NCI-H2081 (cell line): ENCODE data around the gene MUC3A.

Experiments used
- DNase-seq, 2 experiments: peaks; one replicate each; lab custom pipeline; 2025; lab: John Stamatoyannopoulos, UW

The MUC3A gene

DNA sequence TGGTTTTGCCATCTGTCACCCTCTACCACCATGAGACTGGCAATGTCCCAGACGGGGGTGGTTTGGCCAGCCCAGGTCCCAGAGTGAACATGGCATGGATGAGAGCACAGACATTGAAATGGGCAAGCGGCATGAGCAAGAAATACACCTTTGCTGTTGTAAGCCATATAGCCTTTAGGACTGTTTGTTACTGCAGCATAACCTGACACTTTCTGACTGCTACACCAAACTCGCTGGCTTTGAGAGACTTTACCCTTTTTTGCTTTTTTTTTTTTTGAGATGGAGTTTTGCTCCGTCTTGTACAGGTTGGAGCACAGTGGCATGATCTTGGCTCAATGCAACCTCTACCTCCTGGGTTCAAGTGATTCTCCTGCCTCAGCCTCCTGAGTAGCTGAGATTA lies 5.2 kb upstream of the MUC3A start:
- no peak for DNase-seq

DNA sequence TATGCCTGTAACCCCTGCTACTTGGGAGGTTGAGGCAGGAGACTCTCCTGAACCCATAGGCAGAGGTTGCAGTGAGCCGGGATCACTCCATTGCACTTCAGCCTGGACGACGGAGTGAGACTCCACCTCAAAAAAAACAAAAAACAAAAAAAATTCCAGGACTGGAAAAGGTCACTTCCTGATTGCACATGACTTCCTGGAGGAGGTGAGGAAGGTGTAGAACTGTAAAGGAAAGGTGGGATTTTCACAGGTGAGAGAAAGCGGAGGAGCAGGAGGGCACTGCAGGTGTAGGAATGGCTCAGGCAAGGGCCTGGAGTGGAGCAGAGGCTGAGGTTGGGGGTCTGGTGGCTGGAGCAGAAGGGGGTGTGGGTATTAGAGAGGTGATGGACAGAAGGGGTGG lies 3.2 kb upstream of the MUC3A start:
- DNase-seq: no peak

DNA sequence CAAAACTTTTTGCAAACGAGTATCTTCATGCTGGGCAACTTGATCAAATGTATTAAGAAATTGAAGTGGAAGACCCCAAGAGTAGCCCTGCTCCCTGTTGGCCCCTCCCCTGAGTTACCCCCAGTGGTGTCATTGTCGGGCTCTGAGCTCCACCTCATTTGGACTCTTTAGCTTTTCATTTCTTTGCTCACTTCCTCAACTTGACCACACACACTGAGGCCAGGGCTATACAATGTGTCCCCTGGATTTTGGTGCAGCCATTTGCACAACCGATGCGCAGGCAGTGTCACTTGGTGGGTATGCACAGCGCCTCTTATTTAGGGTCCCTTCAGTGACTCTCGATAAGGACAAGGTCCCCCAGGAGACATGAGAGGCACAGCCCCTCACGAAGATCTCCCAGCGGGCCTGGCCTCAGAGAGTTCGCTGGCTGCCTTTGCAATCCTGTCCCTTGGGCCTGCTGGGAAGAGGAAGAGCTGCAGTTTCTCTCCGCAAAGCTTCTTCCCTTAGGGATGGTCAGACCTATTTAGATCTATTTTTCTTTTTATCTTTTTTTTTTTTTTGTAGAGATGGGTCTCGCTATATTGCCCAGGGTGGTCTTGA lies 2.5 kb upstream of the MUC3A start:
- no peak for DNase-seq

DNA sequence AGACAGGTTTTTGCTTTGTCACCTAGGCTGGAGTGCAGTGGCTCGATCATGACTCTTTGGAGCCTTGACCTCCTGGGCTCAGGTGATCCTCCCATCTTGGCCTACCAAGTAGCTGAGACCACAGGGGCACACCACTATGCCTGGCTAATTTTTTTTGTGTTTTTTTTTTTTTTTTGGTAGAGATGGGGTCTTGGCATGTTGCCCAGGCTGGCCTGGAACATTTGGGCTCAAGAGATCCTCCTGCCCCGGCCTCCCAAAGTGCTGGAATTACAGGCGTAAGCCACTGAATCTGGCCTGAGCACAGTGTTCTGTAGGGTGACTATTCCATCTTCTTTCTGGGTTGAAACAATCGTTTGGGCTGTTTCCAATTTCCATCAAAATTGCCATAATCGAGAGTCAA lies 1.5 kb upstream of the MUC3A start:
- no peak for DNase-seq

DNA sequence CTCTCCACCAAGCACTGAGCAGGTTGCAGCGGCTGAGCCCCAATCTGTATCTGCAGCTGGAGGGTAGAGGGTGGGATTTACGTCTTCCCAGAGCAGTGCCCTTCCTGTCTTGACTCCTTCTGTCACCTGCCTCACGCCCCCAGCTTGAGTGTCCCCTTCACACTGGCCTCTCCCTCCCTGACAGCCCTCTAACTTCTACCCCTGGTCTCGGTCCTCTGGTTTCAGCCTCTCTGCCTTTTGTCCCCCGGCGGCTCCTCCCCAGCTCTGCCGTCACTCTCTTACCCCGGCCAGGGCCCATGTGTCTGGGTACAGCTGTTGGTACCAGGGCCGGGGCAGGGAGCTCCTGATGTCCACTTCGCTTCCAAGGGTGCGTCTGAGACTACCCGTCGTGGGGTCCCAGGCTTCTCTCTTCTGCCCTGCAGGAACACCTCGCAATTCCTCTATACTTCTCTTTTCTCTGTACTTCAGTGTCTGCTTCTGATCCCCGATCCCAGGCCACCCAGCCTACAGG lies 654 bp downstream of the MUC3A start:
- no peak for DNase-seq

DNA sequence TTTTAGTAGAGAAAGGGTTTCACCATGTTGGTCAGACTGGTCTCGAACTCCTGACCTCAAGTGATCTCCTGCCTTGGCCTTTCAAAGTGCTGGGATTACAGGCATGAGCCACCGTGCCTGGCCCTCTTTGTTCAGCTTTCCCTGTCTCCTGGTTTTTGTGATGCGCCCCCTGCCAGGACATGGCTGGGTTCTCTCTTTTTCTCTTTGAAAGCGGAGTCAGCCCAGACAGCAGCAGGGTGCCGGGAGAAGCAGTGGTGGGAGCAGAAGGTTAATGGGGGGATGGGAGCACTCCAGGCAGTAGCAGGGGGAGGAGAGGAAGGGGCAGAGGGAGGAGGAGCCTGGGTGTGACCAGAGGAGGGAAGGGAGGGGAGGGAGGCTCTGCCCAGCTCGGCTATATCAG lies 1.8 kb downstream of the MUC3A start:
- DNase-seq: no peak

DNA sequence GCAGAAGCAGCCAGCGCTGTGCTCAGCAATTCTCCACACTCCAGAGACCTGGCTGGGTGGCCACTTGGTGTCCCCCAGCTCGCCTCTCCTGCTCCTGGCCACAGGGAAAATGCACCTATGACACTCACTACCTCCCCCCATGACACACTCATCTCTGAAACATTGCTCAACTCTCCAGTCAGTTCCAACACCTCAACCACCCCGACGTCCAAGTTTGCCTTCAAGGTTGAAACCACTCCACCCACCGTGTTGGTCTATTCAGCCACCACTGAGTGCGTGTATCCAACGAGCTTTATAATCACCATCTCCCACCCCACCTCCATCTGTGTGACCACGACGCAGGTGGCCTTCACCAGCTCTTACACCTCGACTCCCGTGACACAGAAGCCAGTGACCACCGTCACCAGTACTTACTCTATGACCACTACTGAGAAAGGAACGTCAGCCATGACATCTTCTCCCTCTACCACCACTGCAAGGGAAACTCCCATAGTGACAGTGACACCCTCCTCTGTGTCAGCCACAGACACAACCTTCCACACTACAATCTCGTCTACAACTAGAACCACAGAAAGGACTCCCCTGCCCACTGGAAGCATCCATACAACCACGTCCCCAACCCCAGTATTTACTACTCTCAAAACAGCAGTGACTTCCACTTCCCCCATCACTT lies 2.7 kb downstream of the MUC3A start:
- DNase-seq: no peak

DNA sequence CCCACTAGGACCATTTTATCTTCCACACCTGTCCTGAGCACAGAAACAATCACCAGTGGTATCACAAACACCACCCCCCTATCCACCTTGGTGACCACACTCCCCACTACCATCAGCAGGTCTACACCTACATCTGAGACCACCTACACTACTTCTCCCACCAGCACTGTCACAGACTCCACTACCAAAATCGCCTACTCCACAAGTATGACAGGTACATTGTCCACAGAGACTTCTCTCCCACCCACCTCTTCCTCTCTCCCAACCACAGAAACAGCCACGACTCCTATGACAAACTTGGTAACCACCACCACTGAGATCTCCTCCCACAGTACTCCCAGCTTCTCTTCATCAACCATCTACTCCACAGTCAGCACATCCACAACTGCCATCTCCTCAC lies 3.3 kb downstream of the MUC3A start:
- DNase-seq: no peak

DNA sequence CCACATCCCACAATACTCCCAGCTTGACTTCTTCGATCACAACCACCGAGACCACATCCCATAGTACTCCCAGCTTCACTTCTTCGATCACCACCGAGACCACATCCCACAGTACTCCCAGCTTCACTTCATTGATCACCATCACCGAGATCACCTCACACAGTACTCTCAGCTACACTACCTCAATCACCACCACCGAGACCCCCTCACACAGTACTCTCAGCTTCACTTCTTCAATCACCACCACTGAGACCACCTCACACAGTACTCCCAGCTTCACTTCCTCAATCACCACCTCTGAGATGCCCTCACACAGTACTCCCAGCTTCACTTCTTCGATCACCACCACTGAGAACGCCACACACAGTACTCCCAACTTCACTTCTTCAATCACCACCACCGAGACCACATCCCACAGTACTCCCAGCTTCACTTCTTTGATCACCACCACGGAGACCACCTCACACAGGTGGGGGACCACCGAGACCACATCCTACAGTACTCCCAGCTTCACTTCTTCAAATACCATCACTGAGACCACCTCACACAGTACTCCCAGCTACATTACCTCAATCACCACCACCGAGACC lies 8.6 kb downstream of the MUC3A start:
- no peak for DNase-seq

DNA sequence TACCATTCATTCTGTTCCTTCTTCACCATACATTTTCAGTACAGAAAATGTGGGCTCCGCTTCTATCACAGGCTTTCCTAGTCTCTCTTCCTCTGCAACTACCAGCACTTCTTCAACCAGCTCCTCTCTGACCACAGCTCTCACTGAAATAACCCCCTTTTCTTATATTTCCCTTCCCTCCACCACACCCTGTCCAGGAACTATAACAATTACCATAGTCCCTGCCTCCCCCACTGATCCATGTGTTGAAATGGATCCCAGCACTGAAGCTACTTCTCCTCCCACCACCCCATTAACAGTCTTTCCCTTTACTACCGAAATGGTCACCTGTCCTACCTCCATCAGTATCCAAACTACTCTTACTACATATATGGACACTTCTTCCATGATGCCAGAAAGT lies 10.6 kb downstream of the MUC3A start:
- no peak for DNase-seq

DNA sequence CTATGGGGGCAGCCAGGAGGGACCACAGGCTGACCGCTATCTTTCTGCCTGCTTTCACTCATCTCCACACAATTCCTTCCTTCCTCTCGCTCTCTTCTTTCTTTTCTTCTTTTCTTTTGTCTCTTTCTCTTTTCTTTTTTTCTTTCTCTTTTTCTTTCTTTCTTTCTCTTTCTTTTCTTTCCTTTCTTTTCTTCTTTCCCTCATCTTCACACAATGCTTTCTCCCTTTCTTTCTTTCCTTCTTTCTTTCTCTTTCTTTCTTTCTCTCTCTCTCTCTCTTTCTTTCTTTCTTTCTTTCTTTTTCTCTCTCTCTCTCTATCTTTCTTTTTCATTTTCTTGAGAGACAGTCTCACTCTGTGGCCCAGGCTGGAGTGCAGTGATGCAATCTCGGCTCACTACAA lies 13.2 kb downstream of the MUC3A start:
- DNase-seq: no peak

DNA sequence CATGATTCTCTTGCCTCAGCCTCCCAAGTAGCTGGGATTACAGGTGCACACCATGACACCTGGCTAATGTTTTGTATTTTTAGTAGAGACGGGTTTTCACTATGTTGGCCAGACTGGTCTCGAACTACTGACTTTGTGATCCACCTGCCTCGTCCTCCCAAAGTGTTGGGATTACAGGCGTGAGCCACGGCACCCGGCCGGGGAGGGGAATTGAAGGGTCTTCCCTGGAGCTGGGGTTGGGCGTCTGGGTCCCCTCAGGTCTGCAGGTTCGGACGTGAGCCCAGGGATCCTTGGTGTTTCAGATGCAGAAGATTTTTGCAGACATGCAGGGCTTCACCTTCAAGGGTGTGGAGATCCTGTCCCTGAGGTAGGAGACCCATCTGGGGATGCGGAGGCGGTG lies 14.1 kb downstream of the MUC3A start:
- DNase-seq: no peak

DNA sequence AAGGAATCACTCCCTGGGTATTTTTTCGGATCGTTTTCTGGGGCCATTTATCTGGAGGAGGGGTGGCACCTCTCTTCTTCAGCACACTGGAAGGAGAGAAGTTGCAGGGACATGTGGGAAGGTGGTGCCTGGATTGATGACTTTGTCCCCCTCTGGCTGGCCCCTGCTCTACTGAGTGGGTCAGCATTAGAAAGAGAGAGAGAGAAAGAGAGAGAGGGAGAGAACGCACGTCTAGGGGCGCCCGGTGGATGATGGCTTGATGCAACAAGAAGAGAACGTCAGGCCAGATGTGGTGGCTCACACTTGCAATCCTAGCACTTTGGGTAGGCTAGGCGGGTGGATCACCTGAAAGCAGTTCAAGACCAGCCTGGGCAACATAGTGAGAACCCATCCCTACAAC lies 14.5 kb downstream of the MUC3A start:
- no peak for DNase-seq

DNA sequence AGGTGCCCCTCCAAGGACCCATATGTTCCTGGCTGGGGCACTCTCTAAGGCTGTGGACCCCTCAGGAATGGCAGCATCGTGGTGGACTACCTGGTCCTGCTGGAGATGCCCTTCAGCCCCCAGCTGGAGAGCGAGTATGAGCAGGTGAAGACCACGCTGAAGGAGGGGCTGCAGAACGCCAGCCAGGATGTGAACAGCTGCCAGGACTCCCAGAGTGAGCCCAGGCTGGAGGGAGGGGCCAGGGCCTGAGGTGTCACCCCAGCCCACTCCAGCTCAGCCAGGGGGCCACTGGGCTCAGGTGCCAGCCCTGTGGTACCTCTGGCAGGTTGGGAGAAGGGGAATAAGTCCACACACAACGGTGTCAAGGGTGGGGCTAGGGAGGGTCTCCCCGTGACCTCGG lies 15.3 kb downstream of the MUC3A start:
- no peak for DNase-seq

DNA sequence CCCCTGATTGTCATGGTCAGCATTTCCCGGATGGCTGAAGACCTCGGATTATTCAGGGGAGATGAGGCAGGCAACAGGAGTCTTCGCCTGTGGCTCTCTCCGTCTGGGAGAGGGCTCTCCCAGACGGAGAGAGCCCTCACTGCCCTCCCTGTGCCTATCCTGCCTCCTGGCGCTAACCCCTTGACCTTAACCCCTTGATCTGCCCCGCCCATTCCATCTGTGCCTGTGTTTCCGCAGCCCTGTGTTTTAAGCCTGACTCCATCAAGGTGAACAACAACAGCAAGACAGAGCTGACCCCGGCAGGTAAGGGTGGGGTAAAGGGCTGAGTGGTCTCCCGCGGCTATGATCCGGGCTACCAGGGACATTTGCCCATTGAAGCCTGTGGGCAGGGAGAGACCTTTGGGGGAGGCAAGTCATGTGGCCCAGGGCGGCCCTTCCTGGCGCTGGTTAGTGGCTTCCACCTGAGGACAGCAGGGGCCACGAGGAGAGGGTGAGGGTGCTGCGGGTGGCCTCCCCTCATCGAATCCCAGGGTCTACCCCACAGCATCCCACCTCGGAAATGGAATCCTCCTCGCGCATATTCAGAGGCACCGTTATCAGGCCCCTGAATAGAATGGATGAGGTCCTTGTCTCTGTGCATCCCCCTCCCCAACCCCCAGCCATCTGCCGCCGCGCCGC lies 15.8 kb downstream of the MUC3A start:
- no peak for DNase-seq

DNA sequence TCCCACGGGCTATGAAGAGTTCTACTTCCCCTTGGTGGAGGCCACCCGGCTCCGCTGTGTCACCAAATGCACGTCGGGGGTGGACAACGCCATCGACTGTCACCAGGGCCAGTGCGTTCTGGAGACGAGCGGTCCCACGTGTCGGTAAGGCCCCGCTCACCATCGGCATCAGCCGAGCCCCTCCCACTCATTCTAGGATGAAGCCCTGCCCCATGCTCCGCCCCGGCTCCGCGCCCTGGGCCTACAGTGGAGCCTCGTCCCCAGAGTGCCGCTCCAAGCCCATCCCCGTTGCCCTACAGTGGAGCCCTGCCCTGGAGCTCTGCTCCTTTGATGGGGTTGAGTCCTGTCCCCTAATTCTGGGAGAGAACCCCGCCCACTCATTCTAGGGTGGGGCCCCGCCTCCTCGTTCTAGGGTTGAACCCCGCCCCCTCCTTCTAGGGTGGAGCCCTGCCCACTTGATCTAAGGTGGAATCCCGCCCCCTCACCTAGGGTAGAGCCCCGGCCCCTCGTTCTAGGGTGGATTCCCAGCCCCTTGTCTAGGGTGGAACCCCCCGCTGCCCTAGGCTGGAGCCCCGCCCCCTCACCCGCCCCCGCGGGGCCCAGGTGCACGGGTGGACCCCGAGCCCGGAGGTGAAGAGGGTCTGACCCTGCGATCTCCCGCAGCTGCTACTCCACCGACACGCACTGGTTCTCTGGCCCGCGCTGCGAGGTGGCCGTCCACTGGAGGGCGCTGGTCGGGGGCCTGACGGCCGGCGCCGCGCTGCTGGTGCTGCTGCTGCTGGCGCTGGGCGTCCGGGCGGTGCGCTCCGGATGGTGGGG lies 16.6 kb downstream of the MUC3A start:
- no peak for DNase-seq

DNA sequence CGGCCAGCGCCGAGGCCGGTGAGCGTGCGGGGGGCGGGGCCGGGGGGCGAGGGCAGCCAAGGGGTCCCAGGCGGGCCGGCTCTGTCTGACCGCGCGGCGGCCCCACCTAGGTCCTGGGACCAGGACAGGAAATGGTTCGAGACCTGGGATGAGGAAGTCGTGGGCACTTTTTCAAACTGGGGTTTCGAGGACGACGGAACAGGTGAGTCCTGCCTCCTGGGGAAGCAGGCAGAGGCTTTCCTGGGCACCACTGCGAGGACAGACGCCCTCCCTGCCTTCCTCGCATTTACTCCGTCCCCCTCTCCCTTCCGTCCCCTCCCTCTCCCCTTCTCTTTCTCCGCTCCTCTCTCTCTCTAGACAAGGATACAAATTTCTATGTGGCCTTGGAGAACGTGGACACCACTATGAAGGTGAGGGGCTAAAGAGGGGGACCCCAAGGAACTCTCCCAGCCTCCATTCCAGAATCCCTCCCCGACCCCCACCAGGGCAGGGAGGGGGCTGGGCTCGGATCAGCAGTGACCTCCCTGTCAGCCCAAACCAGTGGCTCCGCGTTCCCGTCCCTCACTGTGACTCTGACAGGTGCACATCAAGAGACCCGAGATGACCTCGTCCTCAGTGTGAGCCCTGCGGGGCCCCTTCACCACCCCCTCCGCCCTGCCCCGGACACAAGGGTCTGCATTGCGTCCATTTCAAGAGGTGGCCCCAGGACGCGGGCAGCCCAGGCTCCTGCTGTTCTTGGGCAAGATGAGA lies 17.4 kb downstream of the MUC3A start:
- no peak for DNase-seq

DNA sequence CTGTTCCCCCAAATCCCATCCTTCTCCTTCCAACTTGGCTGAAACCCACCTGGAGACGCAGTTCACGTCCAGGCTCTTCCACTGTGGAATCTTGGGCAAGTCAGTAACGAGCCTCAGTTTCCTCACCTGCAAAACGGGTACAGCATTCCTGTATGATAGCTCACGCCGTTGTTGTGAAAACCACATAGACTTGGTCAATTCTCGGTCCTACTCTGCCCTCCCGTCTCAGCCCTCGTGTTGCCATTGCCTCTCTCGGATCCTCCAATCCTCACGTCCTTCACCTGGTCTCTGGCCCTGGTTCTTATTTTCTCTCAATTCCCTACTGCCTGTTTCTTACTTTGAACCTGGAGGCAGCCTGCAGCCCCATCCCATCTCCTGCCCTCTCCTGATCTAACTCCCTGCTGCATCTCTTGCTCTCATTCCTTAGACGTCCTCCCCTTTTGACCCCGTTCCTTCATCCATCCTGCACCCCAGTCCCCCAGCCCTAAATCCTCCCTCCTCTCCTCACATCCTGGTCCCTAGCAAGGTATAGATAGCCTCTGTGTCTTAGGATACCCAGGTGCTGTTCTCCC lies 18.0 kb downstream of the MUC3A start:
- no peak for DNase-seq

DNA sequence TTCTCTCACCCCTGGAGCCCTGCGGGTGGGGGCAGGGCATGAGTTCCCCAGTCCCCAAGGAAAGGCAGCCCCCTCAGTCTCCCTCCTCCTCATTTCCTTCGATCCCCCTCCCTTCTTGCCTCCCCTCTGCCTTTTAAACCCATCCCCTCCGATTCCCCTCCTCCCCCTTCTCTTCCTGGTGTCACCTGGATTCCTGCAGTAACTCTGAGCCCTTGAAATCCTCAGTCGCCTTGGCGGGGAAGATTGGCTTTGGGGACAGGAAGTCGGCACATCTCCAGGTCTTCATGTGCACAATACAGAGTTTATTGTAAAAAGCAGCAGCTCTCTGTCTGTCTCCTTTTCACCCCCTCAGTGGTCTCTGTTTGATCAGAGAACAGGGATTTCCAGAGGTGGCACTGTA lies 18.7 kb downstream of the MUC3A start:
- DNase-seq: no peak

DNA sequence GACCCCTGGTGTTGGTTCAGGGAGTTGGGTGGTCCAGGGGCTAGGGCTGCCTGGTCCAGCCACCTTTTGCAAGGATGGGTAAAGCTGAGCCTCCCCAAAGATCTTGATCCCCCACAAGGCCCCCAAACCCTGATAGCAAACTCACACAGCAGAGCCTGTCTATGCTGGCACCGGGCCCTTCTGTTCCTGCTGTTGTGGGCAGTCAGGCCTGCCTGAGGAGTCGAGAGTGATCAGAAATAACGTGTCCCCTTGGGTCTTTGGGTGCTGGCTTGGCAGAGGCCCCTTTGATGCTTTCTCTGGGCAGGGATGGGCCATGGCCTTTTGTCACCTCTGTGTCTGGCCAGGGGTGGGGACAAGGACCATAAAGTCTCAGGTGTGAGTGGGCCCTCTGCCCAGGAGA lies 19.3 kb downstream of the MUC3A start:
- no peak for DNase-seq

DNA sequence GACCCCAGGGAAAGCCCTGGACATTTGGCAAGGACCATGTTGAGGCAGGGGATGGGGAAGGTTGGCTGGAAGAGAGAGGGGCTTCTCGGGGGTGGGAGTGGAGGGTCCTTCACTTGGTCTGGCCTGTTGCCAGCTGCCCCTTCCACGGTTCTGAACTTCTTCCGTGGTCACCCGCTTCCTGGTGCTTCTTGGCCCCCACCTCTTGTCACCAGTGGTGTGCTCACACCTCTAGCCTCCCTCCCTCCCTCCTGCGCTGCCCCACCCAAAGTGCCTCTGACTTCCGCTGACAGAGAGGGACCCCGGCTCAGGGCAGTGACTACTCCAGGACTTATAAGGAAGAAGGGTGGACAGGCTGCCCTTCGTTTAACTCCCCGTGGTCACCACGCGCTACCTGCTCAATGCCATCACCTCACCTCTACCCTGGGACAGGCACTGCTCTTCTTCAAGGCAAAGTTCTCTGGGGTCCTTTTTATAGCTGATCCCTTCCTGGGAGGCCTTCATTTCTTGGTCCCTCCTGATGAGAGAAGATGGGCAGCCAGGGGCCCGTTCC lies 19.8 kb downstream of the MUC3A start, which contains the start of gene MUC12:
Gene MUC12, plus strand, starts transcription at position 500 of the 550 bp plus-strand sequence. CDS start 58 bp downstream, outside the sequence.
- no peak for DNase-seq
